Breast epithelium (tissue), 4 donors: ENCODE results near the gene SLC4A1AP. TPM values are rescaled to one million over a fixed set of nuclear protein-coding genes. Genes with fewer than 3 reads are reported as not detected.

Source experiments
- DNase-seq, 2 donors: peaks; one replicate each; pipeline ENCODE4 v3.0.0-alpha.2; 2019; ENCODE audit warnings: low spot score in 2 of 2
- H3K27ac ChIP-seq, 2 donors: fragments of 200-600 bp; sonication (generic) in 1 of 2; one replicate each; pipeline ENCODE4 v1.5.1; 2016 to 2019; ENCODE audit warnings: mild to moderate bottlenecking in 1 of 2
- H3K27me3 ChIP-seq, 2 donors: fragments of 200-600 bp; sonication (generic) in 1 of 2; one replicate each; pipeline versions ENCODE4 v1.5.1 to v1.6.0; 2017 to 2019; ENCODE audit warnings: control low read depth in 1 of 2, mild to moderate bottlenecking in 1 of 2
- H3K36me3 ChIP-seq: fragments of 200-600 bp; one replicate; pipeline ENCODE4 v1.5.1; 2019
- H3K4me1 ChIP-seq, 2 donors: fragments of 200-600 bp; sonication (generic); one replicate each; pipeline ENCODE4 v1.5.1; 2016 to 2019; ENCODE audit warnings: control low read depth in 1 of 2
- H3K4me3 ChIP-seq, 3 donors: fragments of 200-600 bp; sonication (generic); 1 replicate in 2 of 3; 2 replicates in 1 of 3; pipeline ENCODE4 v1.5.1; 2016 to 2019; ENCODE audit warnings: mild to moderate bottlenecking in 3 of 3, moderate library complexity in 2 of 3
- H3K9me3 ChIP-seq, 2 donors: fragments of 200-600 bp; sonication (generic) in 1 of 2; one replicate each; pipeline ENCODE4 v1.5.1; 2016 to 2019; ENCODE audit warnings: control low read depth in 1 of 2
- CTCF ChIP-seq, 3 donors: fragments of 450-650 bp; IDR thresholded peaks; one replicate each; pipeline ENCODE4 v1.5.1; 2016 to 2017; ENCODE audit warnings: antibody characterized with exemption in 3 of 3, mild to moderate bottlenecking in 3 of 3, moderate library complexity in 3 of 3
- POLR2A ChIP-seq: fragments of 450-650 bp; IDR thresholded peaks from one replicate; pipeline ENCODE4 v1.6.1; 2016; ENCODE audit warnings: antibody characterized with exemption, mild to moderate bottlenecking, moderate library complexity
- POLR2AphosphoS5 ChIP-seq, 3 donors: sonication (generic); formaldehyde crosslinking; IDR thresholded peaks; one replicate each; pipeline ENCODE4 v1.6.1; 2017; ENCODE audit warnings: antibody characterized with exemption in 3 of 3
- intact Hi-C: fragments of 100-400 bp; cut with DNase I; formaldehyde crosslinking; loops from one replicate; pipeline ENCODE4 v1.15.1; 2023; ENCODE audit warnings: low total_unique reads
- total RNA-seq, 3 donors: library from RNA; depleted of rRNA; stranded (reverse); fragments of >200 nt; gene quantifications; one replicate each; pipeline ENCODE4 v1.1.0, GENCODE V29; 2016

The SLC4A1AP gene
- total RNA-seq, 3 donors from 2014 or later = 23.3 to 27.1 (median 24.3) TPM

GRCh38 chr2:27638709-27639108 lies 25.0 kb upstream of the SLC4A1AP start:
- no peaks in the 10 kb centered on the region for H3K4me1 ChIP-seq
- no peak overlapping the region for H3K27ac ChIP-seq
- TF ChIP-seq POLR2A (no peak), CTCF (IDR thresholded peaks at IDR 0.05) (no peak), POLR2AphosphoS5 (IDR thresholded peaks at IDR 0.05) (no peak)
- H3K36me3 ChIP-seq = peaks cover 5% of the 10 kb centered on the region
- intact Hi-C loops = no loop called here
- H3K27me3 ChIP-seq = no peaks in the 10 kb centered on the region
- H3K9me3 ChIP-seq = no peaks in the 10 kb centered on the region
- DNase-seq = no peak
- H3K4me3 ChIP-seq = no peak overlapping the region

GRCh38 chr2:27640722-27641245 lies 22.9 kb upstream of the SLC4A1AP start:
- Histone ChIP-seq H3K27me3 (no peaks in the 10 kb centered on the region), H3K4me3 (no peak overlapping the region), H3K27ac (no peak overlapping the region), H3K4me1 (no peaks in the 10 kb centered on the region), H3K9me3 (no peaks in the 10 kb centered on the region), H3K36me3 (no peaks in the 10 kb centered on the region)
- intact Hi-C loops = no loop called here
- DNase-seq = no peak
- TF ChIP-seq POLR2A = no peak
- no peak for TF ChIP-seq CTCF (IDR thresholded peaks at IDR 0.05)
- no peak for TF ChIP-seq POLR2AphosphoS5 (IDR thresholded peaks at IDR 0.05)

GRCh38 chr2:27645197-27645596 lies 18.5 kb upstream of the SLC4A1AP start:
- intact Hi-C loops = no loop called here
- TF ChIP-seq POLR2A = no peak
- no peak for TF ChIP-seq CTCF (IDR thresholded peaks at IDR 0.05)
- TF ChIP-seq POLR2AphosphoS5 (IDR thresholded peaks at IDR 0.05) = no peak
- H3K9me3 ChIP-seq = no peaks in the 10 kb centered on the region
- no peak overlapping the region for H3K4me3 ChIP-seq
- no peaks in the 10 kb centered on the region for H3K36me3 ChIP-seq
- no peaks in the 10 kb centered on the region for H3K27me3 ChIP-seq
- no peak overlapping the region for H3K27ac ChIP-seq
- no peaks in the 10 kb centered on the region for H3K4me1 ChIP-seq
- DNase-seq = no peak

GRCh38 chr2:27647289-27647688 lies 16.4 kb upstream of the SLC4A1AP start:
- Histone ChIP-seq H3K4me1 (no peaks in the 10 kb centered on the region), H3K27ac (no peak overlapping the region), H3K9me3 (no peaks in the 10 kb centered on the region), H3K36me3 (no peaks in the 10 kb centered on the region), H3K27me3 (no peaks in the 10 kb centered on the region), H3K4me3 (no peak overlapping the region)
- intact Hi-C loops = no loop called here
- no peak for DNase-seq
- TF ChIP-seq POLR2AphosphoS5 (IDR thresholded peaks at IDR 0.05) (no peak), POLR2A (no peak), CTCF (IDR thresholded peaks at IDR 0.05) (no peak)

GRCh38 chr2:27647737-27648136 lies 16.0 kb upstream of the SLC4A1AP start:
- no peak overlapping the region for H3K4me3 ChIP-seq
- H3K27ac ChIP-seq = no peak overlapping the region
- no peaks in the 10 kb centered on the region for H3K27me3 ChIP-seq
- no peak for TF ChIP-seq POLR2AphosphoS5 (IDR thresholded peaks at IDR 0.05)
- TF ChIP-seq POLR2A = no peak
- no peak for TF ChIP-seq CTCF (IDR thresholded peaks at IDR 0.05)
- no peaks in the 10 kb centered on the region for H3K9me3 ChIP-seq
- H3K36me3 ChIP-seq = no peaks in the 10 kb centered on the region
- intact Hi-C loops = no loop called here
- no peak for DNase-seq
- no peaks in the 10 kb centered on the region for H3K4me1 ChIP-seq
